SU-DHL-6 (cell line): ENCODE data around the gene F3.

ENCODE experiments used
- CTCF ChIP-seq: fragments of 200-600 bp; sonication (generic); IDR thresholded peaks from one replicate; pipeline ENCODE4 v1.5.1; 2017; ENCODE audit warnings: antibody characterized with exemption, mild to moderate bottlenecking, low read length, moderate library complexity; ENCODE audit not compliant: insufficient read depth, poor library complexity, severe bottlenecking
- EZH2phosphoT487 ChIP-seq: fragments of 200-600 bp; sonication (generic), shearing (Covaris generic); conservative IDR thresholded peaks from 2 replicates; pipeline ENCODE4 v1.6.1; 2018; ENCODE audit warnings: mild to moderate bottlenecking, antibody characterized with exemption, low read length, moderate library complexity, mixed read lengths

DNA sequence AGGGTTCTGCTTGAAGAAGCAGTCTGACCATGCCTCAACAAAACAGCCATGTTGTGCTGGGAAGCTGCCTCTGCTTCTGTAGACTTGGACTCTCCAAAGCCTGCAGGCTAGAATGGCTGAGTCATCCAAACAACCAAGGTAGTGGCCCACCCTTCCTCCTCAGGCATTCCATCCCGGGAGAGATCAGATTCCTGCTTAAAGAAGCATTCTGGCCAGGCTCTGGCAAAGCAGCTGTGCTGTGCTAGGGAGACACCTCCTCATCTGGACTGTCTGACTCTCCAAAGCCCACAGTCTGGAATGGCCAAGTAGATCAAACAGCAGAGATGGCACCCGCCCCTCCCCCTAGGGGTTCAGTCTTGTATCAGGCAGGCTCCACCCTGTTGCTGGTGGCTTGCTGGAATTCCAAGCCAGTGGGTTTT, 38.3 kb upstream of the F3 start:
- TF ChIP-seq CTCF, result no peak
- no peak for TF ChIP-seq EZH2phosphoT487
